Neural progenitor cell (in vitro differentiated cells): Measurements from ENCODE around the gene SUGP1. TPM values are rescaled to one million over a fixed set of nuclear protein-coding genes. Genes with fewer than 3 reads are reported as not detected.
A peak's percentile ranks its signal among the peaks of the same experiment; 100 is the strongest.

ENCODE experiments used
- DNase-seq: peaks from one replicate; pipeline ENCODE4 v3.0.0-alpha.2; 2016; ENCODE audit warnings: low spot score
- H2AFZ ChIP-seq: fragments of 200-600 bp; sonication (generic); replicated peaks from 2 replicates; pipeline ENCODE4 v1.6.1; 2016; ENCODE audit warnings: antibody characterized with exemption
- H3F3A ChIP-seq: fragments of 200-600 bp; sonication (generic); 2 replicates; pipeline ENCODE4 v1.6.1; 2016; ENCODE audit warnings: antibody characterized with exemption, low read depth
- H3K27ac ChIP-seq: fragments of 200-600 bp; sonication (generic); 2 replicates; pipeline ENCODE4 v1.5.1; 2016; ENCODE audit warnings: mild to moderate bottlenecking
- H3K27me3 ChIP-seq: fragments of 200-600 bp; sonication (generic); 2 replicates; pipeline ENCODE4 v1.6.1; 2016; ENCODE audit warnings: mild to moderate bottlenecking, moderate library complexity
- H3K36me3 ChIP-seq: fragments of 200-600 bp; sonication (generic); 2 replicates; pipeline ENCODE4 v1.5.1; 2016
- H3K4me1 ChIP-seq: fragments of 200-600 bp; sonication (generic); 2 replicates; pipeline ENCODE4 v1.6.1; 2016; ENCODE audit warnings: mixed run types
- H3K4me2 ChIP-seq: fragments of 200-600 bp; sonication (generic); 2 replicates; pipeline ENCODE4 v1.6.1; 2016
- H3K4me3 ChIP-seq: fragments of 200-600 bp; sonication (generic); 2 replicates; pipeline ENCODE4 v1.5.1; 2016
- H3K79me2 ChIP-seq: fragments of 200-600 bp; sonication (generic); 2 replicates; pipeline ENCODE4 v1.6.1; 2016; ENCODE audit warnings: low read depth
- H3K9ac ChIP-seq: fragments of 200-600 bp; sonication (generic); 2 replicates; pipeline ENCODE4 v1.6.1; 2016
- H3K9me3 ChIP-seq: fragments of 200-600 bp; sonication (generic); 2 replicates; pipeline ENCODE4 v1.5.1; 2016; ENCODE audit warnings: low read depth
- H4K20me1 ChIP-seq: fragments of 200-600 bp; sonication (generic); 2 replicates; pipeline ENCODE4 v1.6.1; 2016; ENCODE audit warnings: low read depth
- H3K27ac Mint-ChIP-seq: 3 replicates; pipeline ENCODE4 v1.8.0; 2021; ENCODE audit warnings: mixed read lengths
- H3K27me3 Mint-ChIP-seq: 2 replicates; pipeline ENCODE4 v1.8.0; 2022; ENCODE audit warnings: low read depth, mild to moderate bottlenecking, inconsistent platforms, moderate library complexity, mixed read lengths; ENCODE audit not compliant: insufficient read depth
- H3K36me3 Mint-ChIP-seq: 3 replicates; pipeline ENCODE4 v1.8.0; 2021; ENCODE audit warnings: mixed read lengths
- H3K4me1 Mint-ChIP-seq: 3 replicates; pipeline ENCODE4 v1.8.0; 2021; ENCODE audit warnings: mixed read lengths
- H3K4me3 Mint-ChIP-seq: 3 replicates; pipeline ENCODE4 v1.8.0; 2021; ENCODE audit warnings: mild to moderate bottlenecking, moderate library complexity, mixed read lengths
- H3K9me3 Mint-ChIP-seq: 3 replicates; pipeline ENCODE4 v1.8.0; 2020; ENCODE audit warnings: mixed read lengths
- CTCF ChIP-seq: fragments of 200-600 bp; sonication (generic); IDR thresholded peaks from 2 replicates; pipeline ENCODE4 v1.5.1; 2017; ENCODE audit warnings: antibody characterized with exemption, mild to moderate bottlenecking
- EZH2 ChIP-seq: fragments of 200-600 bp; sonication (generic); IDR thresholded peaks from 2 replicates; pipeline ENCODE4 v1.6.1; 2017; ENCODE audit warnings: antibody characterized with exemption, mild to moderate bottlenecking, moderate library complexity
- EZH2phosphoT487 ChIP-seq: fragments of 200-600 bp; sonication (generic); IDR thresholded peaks from 2 replicates; pipeline ENCODE4 v1.6.1; 2017; ENCODE audit warnings: antibody characterized with exemption
- total RNA-seq: library from RNA; depleted of rRNA; stranded (reverse); fragments of >200 nt; gene quantifications from 2 replicates; pipeline ENCODE4 v1.2.3, GENCODE V29; 2015; ENCODE audit warnings: low replicate concordance

Gene SUGP1, protein sequence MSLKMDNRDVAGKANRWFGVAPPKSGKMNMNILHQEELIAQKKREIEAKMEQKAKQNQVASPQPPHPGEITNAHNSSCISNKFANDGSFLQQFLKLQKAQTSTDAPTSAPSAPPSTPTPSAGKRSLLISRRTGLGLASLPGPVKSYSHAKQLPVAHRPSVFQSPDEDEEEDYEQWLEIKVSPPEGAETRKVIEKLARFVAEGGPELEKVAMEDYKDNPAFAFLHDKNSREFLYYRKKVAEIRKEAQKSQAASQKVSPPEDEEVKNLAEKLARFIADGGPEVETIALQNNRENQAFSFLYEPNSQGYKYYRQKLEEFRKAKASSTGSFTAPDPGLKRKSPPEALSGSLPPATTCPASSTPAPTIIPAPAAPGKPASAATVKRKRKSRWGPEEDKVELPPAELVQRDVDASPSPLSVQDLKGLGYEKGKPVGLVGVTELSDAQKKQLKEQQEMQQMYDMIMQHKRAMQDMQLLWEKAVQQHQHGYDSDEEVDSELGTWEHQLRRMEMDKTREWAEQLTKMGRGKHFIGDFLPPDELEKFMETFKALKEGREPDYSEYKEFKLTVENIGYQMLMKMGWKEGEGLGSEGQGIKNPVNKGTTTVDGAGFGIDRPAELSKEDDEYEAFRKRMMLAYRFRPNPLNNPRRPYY
- total RNA-seq = 46.1 and 46.9 TPM in 2 replicates

GRCh38 chr19:19320361-19321140 lies at the start of gene SUGP1, which contains the start of gene MAU2:
TSS of gene SUGP1 (minus strand) at chr19:19320509. CDS start at chr19:19320496, 13 bp downstream.
TSS of gene MAU2 (plus strand) at chr19:19320829. CDS start at chr19:19320860, 31 bp downstream.
- Histone ChIP-seq H3K9me3 (no peaks in the 10 kb centered on the region), H3F3A (no peaks in the 10 kb centered on the region), H3K36me3 (no peaks in the 10 kb centered on the region), H3K4me1 (peaks cover 10% of the 10 kb centered on the region), H3K79me2 (peaks cover 88% of the 10 kb centered on the region), H3K27ac (peak within 1 kb of the TSS; percentile 97), H3K9ac (peak within 1 kb of the TSS; percentile 99), H3K27me3 (no peaks in the 10 kb centered on the region), H2AFZ (peak within 1 kb of the TSS; percentile 91), H3K4me2 (peak within 1 kb of the TSS; percentile 96), H3K4me3 (peak within 1 kb of the TSS; percentile 91), H4K20me1 (peaks cover 16% of the 10 kb centered on the region)
- Mint-ChIP-seq H3K27ac (peak within 1 kb of the TSS; percentile 100), H3K4me3 (peak within 1 kb of the TSS; percentile 99), H3K9me3 (no peaks in the 10 kb centered on the region), H3K36me3 (peaks cover 22% of the 10 kb centered on the region), H3K4me1 (peaks cover 14% of the 10 kb centered on the region), H3K27me3 (no peaks in the 10 kb centered on the region)
- peak; percentile 96 for DNase-seq
- TF ChIP-seq EZH2phosphoT487 = no peak
- TF ChIP-seq CTCF = peak; percentile 12

- no peak overlapping the region for H3K27ac ChIP-seq
- Mint-ChIP-seq H3K27me3 (peaks cover 2% of the 10 kb centered on the region), H3K27ac (no peak overlapping the region), H3K4me3 (no peak overlapping the region), H3K4me1 (peaks cover 7% of the 10 kb centered on the region), H3K36me3 (no peaks in the 10 kb centered on the region), H3K9me3 (no peaks in the 10 kb centered on the region)
- TF ChIP-seq EZH2phosphoT487 = no peak
- no peak for TF ChIP-seq CTCF
- TF ChIP-seq EZH2 = no peak
- no peak overlapping the region for H2AFZ ChIP-seq
- no peak for DNase-seq
- H3K4me1 ChIP-seq = no peaks in the 10 kb centered on the region
- H3K79me2 ChIP-seq = no peaks in the 10 kb centered on the region
- no peak overlapping the region for H3K4me2 ChIP-seq
- no peaks in the 10 kb centered on the region for H3F3A ChIP-seq
- no peak overlapping the region for H3K4me3 ChIP-seq
- no peaks in the 10 kb centered on the region for H3K27me3 ChIP-seq
- H4K20me1 ChIP-seq = no peaks in the 10 kb centered on the region
- H3K9ac ChIP-seq = no peak overlapping the region
- H3K36me3 ChIP-seq = no peaks in the 10 kb centered on the region
- H3K9me3 ChIP-seq = no peaks in the 10 kb centered on the region
These were observed 47.8 kb upstream of the SUGP1 start for GRCh38 chr19:19368087-19368486.

DNA sequence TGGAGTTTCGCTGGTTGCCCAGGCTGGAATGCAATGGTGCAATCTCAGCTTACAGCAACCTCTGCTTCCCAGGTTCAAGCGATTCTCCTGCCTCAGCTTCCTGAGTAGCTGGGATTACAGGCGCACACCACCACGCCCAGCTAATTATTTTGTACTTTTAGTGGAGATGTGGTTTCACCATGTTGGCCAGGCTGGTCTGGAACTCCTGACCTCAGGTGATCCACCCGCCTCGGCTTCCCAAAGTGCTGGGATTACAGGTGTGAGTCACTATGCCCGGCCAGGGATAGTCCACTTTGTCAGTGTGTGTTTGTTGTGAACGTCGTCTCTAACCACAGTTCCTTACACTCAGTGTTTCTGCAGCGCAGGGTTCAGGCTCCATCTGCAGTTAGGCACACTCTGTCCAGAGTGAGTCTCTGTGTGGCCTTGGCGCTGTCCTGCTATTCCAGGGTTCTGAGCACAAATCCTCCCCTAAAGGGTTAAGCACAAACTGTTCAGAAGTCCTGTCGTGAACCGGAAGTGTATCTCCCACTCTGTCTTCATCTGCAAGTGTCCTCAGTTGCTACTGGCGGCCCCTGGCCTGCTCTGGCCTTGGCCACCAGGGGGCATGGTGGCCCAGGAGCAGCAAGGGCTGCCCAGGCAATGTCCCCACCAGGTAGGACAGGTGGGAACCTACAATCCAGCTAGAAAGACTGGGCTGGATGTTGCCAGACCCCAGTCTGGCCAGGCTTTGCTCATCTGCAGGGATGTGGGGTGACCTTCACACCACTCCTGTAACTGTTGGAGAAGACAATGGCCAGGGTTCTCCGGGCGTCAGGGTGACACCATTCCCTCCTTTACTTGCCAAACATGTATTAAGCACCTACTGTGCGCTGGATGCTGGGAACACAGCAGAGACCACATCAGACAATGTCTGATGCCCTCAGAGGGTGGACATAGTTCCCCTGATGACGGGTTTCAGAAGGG lies 46.4 kb upstream of the SUGP1 start:
- Histone ChIP-seq H3K27me3 (no peaks in the 10 kb centered on the region), H2AFZ (peak overlapping the region; percentile 88), H3K9me3 (no peaks in the 10 kb centered on the region), H4K20me1 (no peaks in the 10 kb centered on the region), H3K4me3 (no peak overlapping the region), H3K79me2 (no peaks in the 10 kb centered on the region), H3K4me1 (no peaks in the 10 kb centered on the region), H3K4me2 (no peak overlapping the region), H3K9ac (no peak overlapping the region), H3F3A (no peaks in the 10 kb centered on the region), H3K36me3 (no peaks in the 10 kb centered on the region), H3K27ac (no peak overlapping the region)
- no peaks in the 10 kb centered on the region for H3K36me3 Mint-ChIP-seq
- no peak overlapping the region for H3K4me3 Mint-ChIP-seq
- H3K27ac Mint-ChIP-seq = peak overlapping the region; percentile 46
- peaks cover 2% of the 10 kb centered on the region for H3K27me3 Mint-ChIP-seq
- peaks cover 4% of the 10 kb centered on the region for H3K4me1 Mint-ChIP-seq
- peak; percentile 84 for DNase-seq
- no peak for TF ChIP-seq EZH2
- peak; percentile 96 for TF ChIP-seq CTCF
- no peaks in the 10 kb centered on the region for H3K9me3 Mint-ChIP-seq
